Neuronal stem cell (in vitro differentiated cells): ENCODE data around the gene TRIM58.

Experiments
- DNase-seq: peaks from one replicate; pipeline ENCODE4 v3.0.0-alpha.2; 2013; ENCODE audit warnings: low spot score
- H2AFZ ChIP-seq: one replicate; pipeline ENCODE4 v1.6.1; 2013; ENCODE audit warnings: mild to moderate bottlenecking, low read length, inconsistent platforms
- H2AK5ac ChIP-seq: 2 replicates; pipeline ENCODE4 v1.6.1; 2013; ENCODE audit warnings: low read depth, mild to moderate bottlenecking, inconsistent platforms, low read length, moderate library complexity, mixed read lengths
- H2BK120ac ChIP-seq: 2 replicates; pipeline ENCODE4 v1.6.1; 2013; ENCODE audit warnings: low read depth, mild to moderate bottlenecking, inconsistent platforms, low read length, moderate library complexity, mixed read lengths
- H2BK12ac ChIP-seq: one replicate; pipeline ENCODE4 v1.6.1; 2013; ENCODE audit warnings: low read length, inconsistent platforms
- H2BK15ac ChIP-seq: 2 replicates; pipeline ENCODE4 v1.6.1; 2013; ENCODE audit warnings: mild to moderate bottlenecking, low read length, inconsistent platforms, mixed read lengths
- H2BK5ac ChIP-seq: one replicate; pipeline ENCODE4 v1.6.1; 2013; ENCODE audit warnings: inconsistent platforms, mild to moderate bottlenecking, low read length, moderate library complexity
- H3K14ac ChIP-seq: one replicate; pipeline ENCODE4 v1.6.1; 2013; ENCODE audit warnings: low read length, inconsistent platforms
- H3K18ac ChIP-seq: 2 replicates; pipeline ENCODE4 v1.6.1; 2013; ENCODE audit warnings: low read length, inconsistent platforms
- H3K23ac ChIP-seq: 2 replicates; pipeline ENCODE4 v1.6.1; 2013; ENCODE audit warnings: low read depth, mild to moderate bottlenecking, mixed read lengths, low read length, inconsistent platforms; ENCODE audit not compliant: poor library complexity
- H3K27ac ChIP-seq: replicated peaks from 3 replicates; pipeline ENCODE4 v1.5.1; 2013; ENCODE audit warnings: low read length, inconsistent platforms
- H3K27me3 ChIP-seq, 3 experiments: 2 replicates each; pipeline ENCODE4 v1.6.1; 2013; ENCODE audit warnings: low read length in 3 of 3, mild to moderate bottlenecking in 2 of 3, inconsistent platforms in 1 of 3, low read depth in 1 of 3, mixed read lengths in 1 of 3, moderate library complexity in 1 of 3; ENCODE audit not compliant: control insufficient read depth in 3 of 3, insufficient read depth in 3 of 3
- H3K36me3 ChIP-seq, 2 donors: replicated peaks in 1 of 2; 2 replicates each; pipeline ENCODE4 v1.6.1; 2013; ENCODE audit warnings: low read length in 2 of 2; ENCODE audit not compliant: control insufficient read depth in 2 of 2, insufficient read depth in 2 of 2
- H3K4ac ChIP-seq: 2 replicates; pipeline ENCODE4 v1.6.1; 2013; ENCODE audit warnings: inconsistent platforms, mild to moderate bottlenecking, low read length, moderate library complexity
- H3K4me1 ChIP-seq, 2 donors: 1 replicate in 1 of 2; 2 replicates in 1 of 2; pipeline ENCODE4 v1.6.1; 2013; ENCODE audit warnings: low read length in 2 of 2, low read depth in 1 of 2; ENCODE audit not compliant: control insufficient read depth in 2 of 2, insufficient read depth in 1 of 2
- H3K4me2 ChIP-seq: one replicate; pipeline ENCODE4 v1.6.1; 2013; ENCODE audit warnings: mild to moderate bottlenecking, low read length, inconsistent platforms; ENCODE audit not compliant: insufficient read depth, poor library complexity, severe bottlenecking
- H3K4me3 ChIP-seq, 2 donors: 2 replicates each; pipeline ENCODE4 v1.5.1; 2013; ENCODE audit warnings: low read length in 2 of 2, mild to moderate bottlenecking in 2 of 2, inconsistent platforms in 1 of 2, moderate library complexity in 1 of 2
- H3K79me1 ChIP-seq: one replicate; pipeline ENCODE4 v1.6.1; 2013; ENCODE audit warnings: low read depth, mild to moderate bottlenecking, inconsistent platforms, low read length, moderate library complexity
- H3K9ac ChIP-seq: one replicate; pipeline ENCODE4 v1.6.1; 2013; ENCODE audit warnings: mild to moderate bottlenecking, low read depth, low read length, inconsistent platforms; ENCODE audit not compliant: poor library complexity
- H3K9me3 ChIP-seq, 2 donors: replicated peaks in 1 of 2; 2 replicates each; pipeline versions ENCODE3 to v1.6.1; 2013; ENCODE audit warnings: low read length in 2 of 2, mild to moderate bottlenecking in 2 of 2, inconsistent platforms in 1 of 2, low read depth in 1 of 2, mixed read lengths in 1 of 2, moderate library complexity in 1 of 2; ENCODE audit not compliant: control insufficient read depth in 2 of 2, insufficient read depth in 1 of 2
- H4K8ac ChIP-seq: one replicate; pipeline ENCODE4 v1.6.1; 2013; ENCODE audit warnings: low read depth, mild to moderate bottlenecking, inconsistent platforms, low read length, moderate library complexity
- H4K91ac ChIP-seq: one replicate; pipeline ENCODE4 v1.6.1; 2013; ENCODE audit warnings: low read length, low read depth, mild to moderate bottlenecking, inconsistent platforms; ENCODE audit not compliant: poor library complexity
- WGBS, 2 donors: extraction: QIAGEN DNeasy Blood & Tissue Kit; methylation state at CpG; one replicate each; pipeline ENCODE4 v1.1.7; 2013; ENCODE audit warnings: missing lambda C conversion rate in 2 of 2, mixed read lengths in 1 of 2; ENCODE audit not compliant: insufficient read length in 2 of 2, insufficient replicate concordance in 1 of 2; ENCODE audit errors: extremely low coverage in 2 of 2; 5-methylcytosine and 5-hydroxymethylcytosine counted together

The TRIM58 gene

GRCh38 chr1:247904122-247904521, 47.1 kb downstream of the TRIM58 start:
- DNase-seq: no peak
- no peaks in the 10 kb centered on the region for H3K36me3 ChIP-seq
- H4K8ac ChIP-seq: no peak overlapping the region
- no peaks in the 10 kb centered on the region for H3K27me3 ChIP-seq
- H3K23ac ChIP-seq: no peak overlapping the region
- no peaks in the 10 kb centered on the region for H3K9me3 ChIP-seq
- H3K18ac ChIP-seq: no peak overlapping the region
- no peak overlapping the region for H2BK15ac ChIP-seq
- no peak overlapping the region for H3K27ac ChIP-seq
- no peak overlapping the region for H3K14ac ChIP-seq
- H3K4me3 ChIP-seq: no peak overlapping the region
- H3K9ac ChIP-seq: no peak overlapping the region
- H2BK5ac ChIP-seq: no peak overlapping the region
- no peak overlapping the region for H3K4me2 ChIP-seq
- H2AFZ ChIP-seq: no peak overlapping the region
- no peak overlapping the region for H2AK5ac ChIP-seq
- no peak overlapping the region for H2BK12ac ChIP-seq
- no peak overlapping the region for H3K4ac ChIP-seq
- H3K4me1 ChIP-seq: no peaks in the 10 kb centered on the region
- WGBS, 2 donors: no CpG with 5 or more reads among the region's 6 CpGs
- H3K79me1 ChIP-seq: no peaks in the 10 kb centered on the region
- no peak overlapping the region for H4K91ac ChIP-seq
- no peak overlapping the region for H2BK120ac ChIP-seq

- Histone ChIP-seq H2BK5ac (no peak overlapping the region), H2BK15ac (no peak overlapping the region), H3K27ac (no peak overlapping the region), H3K4me2 (no peak overlapping the region), H3K4ac (no peak overlapping the region), H3K27me3 (no peaks in the 10 kb centered on the region), H4K91ac (no peak overlapping the region), H3K9me3 (no peaks in the 10 kb centered on the region), H3K23ac (no peak overlapping the region), H2BK120ac (no peak overlapping the region), H3K79me1 (no peaks in the 10 kb centered on the region), H3K14ac (no peak overlapping the region), H3K18ac (no peak overlapping the region), H3K4me3 (no peak overlapping the region), H2AK5ac (no peak overlapping the region), H3K4me1 (no peaks in the 10 kb centered on the region), H3K9ac (no peak overlapping the region), H3K36me3 (no peaks in the 10 kb centered on the region), H2AFZ (no peak overlapping the region), H4K8ac (no peak overlapping the region), H2BK12ac (no peak overlapping the region)
- WGBS, 2 donors: no CpG with 5 or more reads among the region's 13 CpGs
- DNase-seq: no peak
These were observed 48.2 kb downstream of the TRIM58 start for GRCh38 chr1:247905181-247905580.

DNA sequence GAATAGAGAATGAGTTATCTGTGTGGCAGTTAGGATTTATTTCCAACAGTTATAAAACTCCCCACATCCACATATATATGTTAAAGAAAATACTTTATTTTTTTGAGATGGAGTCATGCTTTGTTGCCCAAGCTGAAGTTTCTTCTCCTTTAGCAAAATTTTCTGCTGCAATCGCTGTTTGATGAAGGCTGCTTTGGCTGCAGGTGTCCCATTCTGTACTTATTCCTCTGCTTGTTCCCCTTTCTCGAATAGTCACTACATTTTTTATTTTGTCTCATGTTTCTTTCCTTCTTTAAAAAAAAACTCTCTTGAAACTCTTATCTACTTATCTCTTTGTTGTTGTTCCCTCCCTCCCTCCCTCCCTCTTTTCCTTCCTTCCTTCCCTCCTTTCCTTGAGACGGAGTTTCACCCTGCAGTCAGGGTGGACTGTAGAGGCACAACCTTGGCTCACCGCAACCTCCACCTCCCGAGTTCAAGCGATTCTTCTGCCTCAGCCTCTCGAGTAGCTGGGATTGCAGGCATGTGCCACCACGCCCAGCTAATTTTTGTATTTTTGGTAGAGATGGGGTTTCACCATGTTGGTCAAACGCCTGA, 49.0 kb downstream of the TRIM58 start:
- Histone ChIP-seq H3K27me3 (no peaks in the 10 kb centered on the region), H3K4me3 (no peak overlapping the region), H2AK5ac (no peak overlapping the region), H3K23ac (no peak overlapping the region), H2BK120ac (no peak overlapping the region), H2AFZ (no peak overlapping the region), H3K4me1 (no peaks in the 10 kb centered on the region), H3K4me2 (no peak overlapping the region), H3K4ac (no peak overlapping the region), H2BK15ac (no peak overlapping the region), H3K9ac (no peak overlapping the region), H3K36me3 (no peaks in the 10 kb centered on the region), H3K14ac (no peak overlapping the region), H3K27ac (no peak overlapping the region), H2BK5ac (no peak overlapping the region), H3K18ac (no peak overlapping the region), H2BK12ac (no peak overlapping the region), H4K91ac (no peak overlapping the region), H3K79me1 (no peaks in the 10 kb centered on the region), H3K9me3 (no peaks in the 10 kb centered on the region), H4K8ac (no peak overlapping the region)
- WGBS, 2 donors: no CpG with 5 or more reads among the region's 9 CpGs
- DNase-seq: no peak

GRCh38 chr1:247906504-247907047, 49.6 kb downstream of the TRIM58 start:
- no peaks in the 10 kb centered on the region for H3K9me3 ChIP-seq
- H2AK5ac ChIP-seq: no peak overlapping the region
- H4K8ac ChIP-seq: no peak overlapping the region
- no peak overlapping the region for H4K91ac ChIP-seq
- no peaks in the 10 kb centered on the region for H3K4me1 ChIP-seq
- no CpG with 5 or more reads among the region's 7 CpGs for WGBS, 2 donors
- no peak for DNase-seq
- H2BK12ac ChIP-seq: no peak overlapping the region
- H2BK15ac ChIP-seq: no peak overlapping the region
- H3K14ac ChIP-seq: no peak overlapping the region
- no peaks in the 10 kb centered on the region for H3K79me1 ChIP-seq
- H3K4me2 ChIP-seq: no peak overlapping the region
- H3K18ac ChIP-seq: no peak overlapping the region
- H2BK5ac ChIP-seq: no peak overlapping the region
- no peak overlapping the region for H3K4ac ChIP-seq
- no peak overlapping the region for H2AFZ ChIP-seq
- H3K27ac ChIP-seq: no peak overlapping the region
- no peak overlapping the region for H3K23ac ChIP-seq
- no peaks in the 10 kb centered on the region for H3K27me3 ChIP-seq
- H3K4me3 ChIP-seq: no peak overlapping the region
- H2BK120ac ChIP-seq: no peak overlapping the region
- H3K36me3 ChIP-seq: no peaks in the 10 kb centered on the region
- no peak overlapping the region for H3K9ac ChIP-seq
